Activated T-helper 17 cell treated with anti-CD3 and anti-CD28 coated beads, Interleukin-2, amount 50 U/mL, for 72 hours (primary cell): ENCODE data around the gene CCNQ. TPM values are rescaled to one million over a fixed set of nuclear protein-coding genes. Genes with fewer than 3 reads are reported as not detected.

Experiments used
- ATAC-seq: fragments of 150-1000 bp; cut with Tn5 transposase; replicated peaks from 2 replicates; pipeline ENCODE4 v1.10.0; 2021; ENCODE audit warnings: mild to moderate bottlenecking, moderate library complexity
- H3K27ac Mint-ChIP-seq: one replicate; pipeline ENCODE4 v1.8.0; 2022; ENCODE audit warnings: mixed read lengths
- H3K27me3 Mint-ChIP-seq: one replicate; pipeline ENCODE4 v1.8.0; 2022; ENCODE audit warnings: mixed read lengths
- H3K36me3 Mint-ChIP-seq: one replicate; pipeline ENCODE4 v1.8.0; 2022; ENCODE audit warnings: low read depth, mild to moderate bottlenecking, mixed read lengths
- H3K4me1 Mint-ChIP-seq: one replicate; pipeline ENCODE4 v1.8.0; 2022; ENCODE audit warnings: mixed read lengths
- H3K4me3 Mint-ChIP-seq: one replicate; pipeline ENCODE4 v1.8.0; 2022; ENCODE audit warnings: mild to moderate bottlenecking, mixed read lengths
- H3K9me3 Mint-ChIP-seq: one replicate; pipeline ENCODE4 v1.8.0; 2022; ENCODE audit warnings: mixed read lengths
- total RNA-seq, 2 donors: library from RNA; stranded (reverse); gene quantifications; one replicate each; pipeline ENCODE4 v1.2.3, GENCODE V29; 2022

The CCNQ gene
- total RNA-seq, 2 donors from 2014 or later: 9.1 to 26.4 TPM

DNA sequence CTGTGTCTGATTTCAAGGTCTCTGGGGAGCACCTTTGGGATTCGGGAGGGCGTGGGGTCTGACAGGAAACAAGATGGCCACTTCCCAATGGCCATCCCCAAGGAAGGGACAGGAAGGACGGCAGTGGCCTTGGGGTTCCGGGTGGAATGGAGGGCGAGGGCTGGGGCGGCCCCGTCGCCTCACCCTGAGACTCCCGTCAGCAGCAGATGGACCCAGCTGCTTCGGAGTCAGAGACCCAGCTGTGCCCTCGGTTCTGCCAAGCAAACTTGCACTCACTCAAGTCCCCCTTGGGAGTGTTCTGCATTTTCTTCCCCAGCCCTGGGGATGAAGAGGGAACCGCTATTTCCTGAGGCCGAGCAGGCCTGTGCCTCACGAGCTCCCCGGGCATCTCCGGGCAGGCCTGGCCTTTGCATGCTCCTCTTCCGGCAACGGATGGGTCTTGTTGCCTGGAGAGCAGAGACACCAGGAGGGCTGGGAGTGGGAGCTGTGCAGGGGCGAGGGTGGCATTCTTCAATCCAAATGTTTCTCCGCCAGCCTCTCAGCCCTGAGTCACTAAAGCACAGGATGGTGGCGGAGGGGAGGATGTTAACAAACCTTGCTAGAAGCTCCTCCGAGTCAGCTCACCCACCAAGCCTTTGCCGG is 41.2 kb upstream of the CCNQ start:
- ATAC-seq: no peak
- H3K9me3 Mint-ChIP-seq: no peaks in the 10 kb centered on the region
- H3K27ac Mint-ChIP-seq: no peak overlapping the region
- H3K27me3 Mint-ChIP-seq: peaks cover 10% of the 10 kb centered on the region
- H3K36me3 Mint-ChIP-seq: no peaks in the 10 kb centered on the region
- no peaks in the 10 kb centered on the region for H3K4me1 Mint-ChIP-seq
- H3K4me3 Mint-ChIP-seq: no peak overlapping the region

DNA sequence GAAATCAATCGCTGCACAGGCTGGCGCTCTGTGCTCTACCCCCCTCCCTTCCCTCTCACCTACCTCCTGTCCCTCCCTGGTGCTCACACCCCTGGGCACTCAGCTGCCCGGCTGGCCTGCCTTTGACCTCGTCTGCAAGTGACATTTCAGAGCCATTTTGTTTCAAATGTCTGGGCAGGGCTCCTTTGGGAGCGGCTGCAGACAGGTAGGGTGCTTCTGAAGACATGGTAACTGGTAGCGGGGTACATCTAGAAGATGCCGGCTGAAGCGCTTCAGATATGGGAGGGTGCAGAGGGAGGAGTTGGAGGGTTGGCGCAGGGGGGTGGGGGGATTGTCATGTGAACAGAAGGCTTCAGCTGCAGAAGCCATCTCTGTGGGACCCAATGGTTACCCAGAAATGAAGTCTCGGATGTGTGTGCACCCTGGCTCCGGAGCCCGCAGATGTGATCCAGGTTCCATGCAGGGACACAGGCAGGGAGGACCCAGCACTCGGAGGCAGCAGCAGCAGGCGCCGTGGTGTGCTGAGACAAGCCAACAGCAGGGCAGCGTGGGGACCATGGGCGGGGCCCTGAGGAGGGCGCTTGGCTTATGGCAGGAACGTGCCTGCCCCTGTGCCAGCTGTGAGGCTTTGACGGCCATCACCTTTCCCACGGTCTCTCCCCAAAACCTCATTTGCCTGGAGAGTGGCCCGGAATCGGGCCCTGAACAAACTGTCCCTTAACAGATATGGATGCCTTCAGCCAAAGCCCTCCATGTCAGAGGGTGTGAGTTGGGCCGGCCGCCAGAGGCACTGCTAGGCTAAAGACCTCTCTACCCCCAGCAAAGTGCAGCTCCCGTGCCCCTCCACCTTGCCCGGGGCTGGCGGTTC is 40.5 kb upstream of the CCNQ start:
- Mint-ChIP-seq H3K9me3 (no peaks in the 10 kb centered on the region), H3K4me3 (no peak overlapping the region), H3K27me3 (peaks cover 10% of the 10 kb centered on the region), H3K27ac (no peak overlapping the region), H3K4me1 (no peaks in the 10 kb centered on the region), H3K36me3 (no peaks in the 10 kb centered on the region)
- ATAC-seq: no peak

DNA sequence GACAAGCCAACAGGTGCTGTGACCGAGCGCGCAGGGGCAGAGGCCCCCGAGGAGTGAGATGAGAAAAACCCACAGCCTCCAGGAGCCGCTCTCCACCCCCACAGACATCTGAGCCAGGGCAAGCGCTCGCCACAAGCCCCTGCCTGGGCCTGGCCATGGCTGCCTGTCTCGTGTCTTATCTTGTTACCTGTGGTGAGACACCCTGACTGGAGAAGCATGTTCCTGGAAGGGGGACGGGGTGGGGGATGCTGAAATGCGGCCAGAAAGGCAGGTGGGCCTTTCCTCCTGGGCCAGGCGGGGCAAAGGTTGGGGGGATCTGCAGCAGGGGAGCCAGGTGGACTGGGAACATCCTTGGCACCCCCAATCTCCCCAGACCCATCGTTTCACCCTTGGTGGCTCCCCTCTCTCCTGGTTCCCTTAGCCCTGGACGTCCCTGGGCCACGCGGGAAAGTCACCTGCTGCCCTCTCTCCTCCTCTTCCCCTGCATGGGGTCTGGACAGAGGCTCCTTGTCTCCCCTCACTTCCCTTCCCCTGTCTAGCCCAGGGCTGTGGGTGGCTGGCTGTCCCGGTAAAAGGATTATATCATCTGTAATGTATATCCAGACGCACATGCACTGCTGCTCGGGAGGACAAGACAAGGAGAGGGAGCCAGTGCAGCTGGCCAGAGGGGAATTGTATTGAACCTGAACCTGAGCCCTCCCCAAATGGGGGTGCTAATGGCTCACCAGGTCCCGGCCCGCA is 39.7 kb upstream of the CCNQ start:
- Mint-ChIP-seq H3K4me1 (no peaks in the 10 kb centered on the region), H3K27me3 (peaks cover 10% of the 10 kb centered on the region), H3K4me3 (no peak overlapping the region), H3K36me3 (no peaks in the 10 kb centered on the region), H3K9me3 (no peaks in the 10 kb centered on the region), H3K27ac (no peak overlapping the region)
- no peak for ATAC-seq

DNA sequence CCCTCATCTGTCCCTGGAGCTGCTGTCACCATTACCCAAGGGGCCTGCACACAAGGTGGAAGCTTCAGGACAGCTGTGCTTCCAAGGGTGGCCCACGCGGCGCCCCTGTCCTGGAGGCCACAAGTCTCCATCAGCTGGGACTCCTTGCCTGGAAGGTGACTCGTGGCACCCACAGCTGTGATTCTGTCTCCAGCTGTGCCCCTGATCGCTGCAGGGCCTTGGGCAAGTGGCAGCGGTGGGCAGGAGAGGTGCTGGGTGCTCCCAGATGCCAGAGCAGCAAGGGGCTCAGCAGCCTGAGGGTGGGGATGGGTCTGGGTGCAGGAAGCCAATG is 39.1 kb upstream of the CCNQ start:
- H3K36me3 Mint-ChIP-seq: no peaks in the 10 kb centered on the region
- ATAC-seq: no peak
- no peaks in the 10 kb centered on the region for H3K4me1 Mint-ChIP-seq
- peaks cover 9% of the 10 kb centered on the region for H3K27me3 Mint-ChIP-seq
- H3K4me3 Mint-ChIP-seq: no peak overlapping the region
- H3K27ac Mint-ChIP-seq: no peak overlapping the region
- no peaks in the 10 kb centered on the region for H3K9me3 Mint-ChIP-seq

DNA sequence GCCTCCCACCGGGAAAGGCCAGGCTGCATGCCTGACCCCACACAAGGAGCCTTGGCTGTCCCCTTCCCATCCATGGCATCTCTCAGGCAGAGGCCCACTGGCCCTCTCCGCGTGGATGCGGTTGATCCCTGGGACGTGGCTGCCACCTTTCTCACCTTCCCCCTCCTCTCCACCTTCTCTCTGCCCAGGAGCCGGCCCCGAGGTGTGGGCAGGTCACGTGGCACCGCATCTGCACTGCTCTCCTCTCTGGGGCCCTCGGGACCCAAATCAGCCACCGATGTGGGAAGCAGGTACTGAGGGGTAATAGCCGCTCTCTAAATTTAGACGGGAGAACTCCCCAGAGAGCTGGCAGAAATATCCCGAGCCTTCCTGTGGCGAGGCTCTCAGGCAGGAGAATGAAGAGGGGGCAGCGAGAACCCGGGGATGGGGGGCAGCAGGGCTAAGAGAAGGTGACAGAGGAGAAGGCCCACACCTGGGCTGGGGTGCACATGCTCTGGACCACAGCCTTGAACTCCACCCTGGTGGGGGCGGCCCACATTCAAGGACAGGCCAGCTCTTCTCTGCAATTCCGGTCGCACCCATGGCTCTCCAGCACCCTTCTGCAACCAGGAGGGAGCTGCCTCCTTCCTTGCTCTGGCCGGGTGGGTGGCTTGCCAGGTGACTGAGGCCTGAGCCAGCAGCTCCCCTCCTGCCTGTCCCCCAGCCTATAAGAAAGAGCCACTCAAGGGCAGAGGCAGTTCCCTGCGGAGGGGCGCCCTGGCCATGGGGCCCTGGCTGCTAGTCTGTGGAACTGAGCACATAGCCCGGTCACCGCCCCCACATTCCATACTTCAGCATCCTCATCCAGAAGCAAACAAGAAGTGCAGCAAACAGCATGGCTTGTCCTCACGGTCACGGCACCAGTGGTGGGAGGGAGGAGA is 38.4 kb upstream of the CCNQ start:
- Mint-ChIP-seq H3K4me3 (no peak overlapping the region), H3K36me3 (no peaks in the 10 kb centered on the region)
- ATAC-seq: no peak

DNA sequence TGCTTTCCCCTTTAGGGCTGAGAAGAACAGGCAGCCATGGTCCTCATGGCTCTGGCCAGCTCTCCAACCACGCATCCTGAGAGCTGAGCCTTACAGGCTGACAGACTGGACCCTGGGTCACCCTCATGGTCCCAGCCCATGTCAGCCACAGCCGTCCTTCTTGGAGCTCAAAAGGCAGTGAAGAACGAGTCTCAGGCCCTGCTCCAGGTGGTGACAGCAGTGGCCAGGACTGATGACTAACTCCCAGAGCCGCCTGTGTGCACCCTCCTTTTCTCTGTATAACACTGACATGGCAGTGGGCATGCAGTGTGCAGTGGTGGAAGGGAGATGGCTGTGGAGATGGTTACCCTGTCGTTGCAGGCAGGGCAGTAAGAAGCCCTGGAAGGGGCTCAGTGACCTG is 37.8 kb upstream of the CCNQ start:
- H3K4me1 Mint-ChIP-seq: no peaks in the 10 kb centered on the region
- peaks cover 4% of the 10 kb centered on the region for H3K27me3 Mint-ChIP-seq
- ATAC-seq: no peak
- H3K4me3 Mint-ChIP-seq: no peak overlapping the region
- H3K27ac Mint-ChIP-seq: no peak overlapping the region
- no peaks in the 10 kb centered on the region for H3K9me3 Mint-ChIP-seq
- H3K36me3 Mint-ChIP-seq: no peaks in the 10 kb centered on the region

More for the DNA sequence above, 38.4 kb upstream of the CCNQ start:
- H3K27me3 Mint-ChIP-seq: peaks cover 4% of the 10 kb centered on the region
- H3K27ac Mint-ChIP-seq: no peak overlapping the region
- H3K9me3 Mint-ChIP-seq: no peaks in the 10 kb centered on the region
- H3K4me1 Mint-ChIP-seq: no peaks in the 10 kb centered on the region

DNA sequence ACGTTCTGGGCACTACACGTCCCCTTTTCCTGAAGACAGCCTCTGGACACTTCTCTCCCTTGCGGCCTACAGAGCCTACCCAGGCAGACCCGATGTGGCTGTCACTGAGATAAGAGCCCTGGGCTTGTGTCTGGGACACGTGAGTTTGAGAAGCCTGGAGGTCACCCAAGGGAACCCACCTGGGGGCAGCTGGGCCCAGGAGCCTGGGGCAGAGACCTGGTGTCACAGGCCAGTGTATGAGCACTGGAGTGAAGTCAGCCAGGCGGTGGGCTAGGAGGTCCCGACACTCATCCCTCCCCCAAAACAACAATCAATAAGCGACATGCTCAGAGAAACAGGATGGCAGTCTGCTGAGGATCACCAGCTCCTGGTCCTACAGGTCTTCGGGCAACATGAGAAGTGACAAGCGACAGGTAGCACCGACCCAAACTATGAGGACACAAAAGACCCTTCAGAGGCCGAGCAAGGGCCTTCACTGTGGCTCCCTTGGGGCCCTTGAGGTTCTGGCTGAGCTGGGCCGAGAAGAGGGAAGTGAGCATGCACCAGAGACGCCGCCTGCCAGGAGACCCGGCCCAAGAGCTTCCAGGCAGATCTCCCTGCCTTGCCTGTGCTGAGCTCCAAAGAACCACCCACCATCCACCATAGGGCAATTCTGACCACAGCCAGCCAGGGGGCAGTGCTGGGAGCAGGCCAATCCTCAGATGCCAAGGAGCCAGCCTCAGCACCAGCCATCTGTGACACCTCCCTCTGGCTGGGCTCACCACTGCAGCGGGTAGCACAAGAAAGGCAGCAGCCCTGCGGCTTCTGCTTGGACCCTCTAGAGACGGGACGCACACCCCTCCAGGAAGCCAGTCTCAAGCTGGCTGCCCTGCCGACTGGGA is 37.1 kb upstream of the CCNQ start:
- peak; percentile 55 for ATAC-seq

DNA sequence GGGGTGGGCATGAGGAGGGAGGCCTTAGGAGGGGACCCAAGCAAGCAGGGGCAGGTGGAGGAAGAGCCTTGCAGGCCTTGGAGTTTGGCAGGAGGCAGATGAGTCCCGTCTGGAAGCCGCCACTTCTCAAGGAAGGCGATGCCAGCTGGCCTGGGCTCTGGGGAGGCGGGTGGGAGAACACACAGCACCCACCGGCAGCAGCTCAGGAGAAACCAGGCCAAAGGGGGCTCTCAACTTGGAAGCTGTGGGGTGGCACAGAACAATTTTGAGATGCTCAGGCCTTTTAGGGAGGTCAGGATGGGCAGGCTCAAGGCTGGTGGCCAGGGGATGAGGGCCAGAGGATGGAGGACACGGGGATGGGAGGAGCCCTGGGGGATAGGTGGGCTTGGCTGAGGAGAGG is 36.4 kb upstream of the CCNQ start:
- no peaks in the 10 kb centered on the region for H3K9me3 Mint-ChIP-seq
- H3K4me1 Mint-ChIP-seq: no peaks in the 10 kb centered on the region
- H3K4me3 Mint-ChIP-seq: no peak overlapping the region
- no peak for ATAC-seq
- H3K27ac Mint-ChIP-seq: no peak overlapping the region
- peaks cover 3% of the 10 kb centered on the region for H3K27me3 Mint-ChIP-seq
- no peaks in the 10 kb centered on the region for H3K36me3 Mint-ChIP-seq

More for the DNA sequence above, 37.1 kb upstream of the CCNQ start:
- H3K27me3 Mint-ChIP-seq: peaks cover 2% of the 10 kb centered on the region
- H3K9me3 Mint-ChIP-seq: no peaks in the 10 kb centered on the region
- no peak overlapping the region for H3K4me3 Mint-ChIP-seq
- H3K4me1 Mint-ChIP-seq: no peaks in the 10 kb centered on the region
- no peak overlapping the region for H3K27ac Mint-ChIP-seq
- H3K36me3 Mint-ChIP-seq: no peaks in the 10 kb centered on the region

DNA sequence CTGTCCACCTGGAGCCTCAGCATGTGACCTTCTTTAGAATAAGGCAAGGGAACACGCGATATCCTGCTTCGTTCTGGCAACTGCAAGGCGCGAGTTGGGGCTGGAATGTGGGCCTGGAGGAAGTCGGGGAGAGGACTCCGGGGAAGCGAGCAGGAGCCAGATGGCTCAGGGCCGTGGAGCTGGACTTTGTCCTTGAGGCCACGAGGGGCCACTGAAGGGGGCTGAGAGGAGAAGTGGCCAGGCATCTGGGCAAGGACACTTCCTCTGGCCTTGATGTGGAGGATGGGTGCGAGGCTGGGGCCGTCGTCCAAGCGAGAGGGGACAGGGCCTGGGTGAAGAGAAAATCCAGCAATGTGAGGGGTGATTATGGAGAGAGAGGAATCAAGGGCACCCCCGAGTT is 35.9 kb upstream of the CCNQ start:
- no peaks in the 10 kb centered on the region for H3K9me3 Mint-ChIP-seq
- H3K36me3 Mint-ChIP-seq: no peaks in the 10 kb centered on the region
- no peak overlapping the region for H3K27ac Mint-ChIP-seq
- no peak for ATAC-seq
- H3K4me3 Mint-ChIP-seq: no peak overlapping the region
- H3K4me1 Mint-ChIP-seq: no peaks in the 10 kb centered on the region
- H3K27me3 Mint-ChIP-seq: peaks cover 3% of the 10 kb centered on the region

DNA sequence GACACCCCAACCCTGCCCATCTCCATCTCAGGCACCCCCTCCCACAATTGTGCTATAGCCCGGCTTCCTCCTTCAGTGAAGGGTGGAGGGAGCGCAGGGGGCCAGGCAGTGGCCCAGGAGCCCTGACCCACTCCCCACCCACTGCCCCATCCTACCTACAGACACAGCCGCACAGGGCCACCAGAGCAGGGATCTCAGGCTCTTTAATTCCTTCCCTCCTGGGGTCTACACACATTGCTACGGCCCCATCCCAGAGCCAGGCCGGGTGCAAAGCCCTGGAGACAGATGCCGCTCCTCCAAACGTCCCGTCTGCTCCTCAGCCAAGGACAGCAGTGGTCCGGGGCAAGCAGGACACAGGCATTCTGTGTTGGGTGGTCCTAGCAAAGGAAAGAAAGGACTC is 35.3 kb upstream of the CCNQ start:
- peaks cover 3% of the 10 kb centered on the region for H3K27me3 Mint-ChIP-seq
- H3K4me1 Mint-ChIP-seq: no peaks in the 10 kb centered on the region
- H3K9me3 Mint-ChIP-seq: no peaks in the 10 kb centered on the region
- no peak for ATAC-seq
- no peak overlapping the region for H3K4me3 Mint-ChIP-seq
- no peak overlapping the region for H3K27ac Mint-ChIP-seq
- H3K36me3 Mint-ChIP-seq: no peaks in the 10 kb centered on the region

DNA sequence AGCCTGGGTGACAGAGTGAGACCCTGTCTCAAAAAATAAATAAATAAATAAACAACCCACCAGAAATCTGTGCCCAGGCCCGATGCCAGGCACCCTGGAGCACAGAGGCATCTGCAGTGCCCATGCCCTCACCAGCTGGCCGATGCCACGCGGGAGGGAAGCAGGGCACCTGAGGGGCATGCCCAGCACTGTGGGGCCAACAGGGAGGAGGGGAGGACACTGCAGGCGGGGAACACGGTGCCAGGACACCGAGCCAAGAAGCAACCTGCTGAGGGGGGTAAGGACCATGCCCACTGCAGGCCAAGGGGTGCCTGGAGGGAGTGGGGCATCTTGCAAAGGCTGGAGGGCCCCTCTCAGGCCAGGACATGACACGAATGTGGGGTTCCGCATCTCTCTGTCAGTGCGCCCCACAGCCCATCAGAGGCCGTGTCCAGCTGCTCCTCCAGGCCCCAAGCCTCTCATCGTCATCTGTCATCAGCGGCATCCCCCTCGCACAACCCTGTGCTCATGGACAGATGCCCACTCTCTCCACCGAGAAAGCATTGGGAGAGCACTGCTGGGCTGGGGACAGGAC is 34.8 kb upstream of the CCNQ start:
- no peak for ATAC-seq
- Mint-ChIP-seq H3K4me3 (no peak overlapping the region), H3K27me3 (peaks cover 3% of the 10 kb centered on the region), H3K9me3 (no peaks in the 10 kb centered on the region), H3K4me1 (no peaks in the 10 kb centered on the region), H3K27ac (no peak overlapping the region), H3K36me3 (no peaks in the 10 kb centered on the region)

DNA sequence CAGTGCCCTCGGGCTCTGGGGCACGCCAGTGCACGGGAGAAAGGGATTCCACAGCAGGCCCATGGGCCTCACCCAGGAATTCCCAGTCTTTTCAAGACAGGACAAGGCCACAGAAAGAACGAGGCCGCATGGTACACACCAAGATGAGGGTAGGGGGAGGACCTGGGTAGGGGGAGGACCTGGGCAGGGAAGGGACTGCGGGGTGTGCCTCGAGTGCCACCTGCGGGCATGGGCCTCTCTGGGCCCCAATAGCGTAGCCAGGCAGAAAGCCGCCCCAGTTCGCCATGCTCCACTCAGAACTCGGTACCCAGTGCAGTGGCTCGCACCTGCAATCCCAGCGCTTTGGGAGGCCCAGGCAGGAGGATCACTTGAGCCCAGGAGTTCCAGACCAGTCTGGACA is 34.1 kb upstream of the CCNQ start:
- H3K4me1 Mint-ChIP-seq: no peaks in the 10 kb centered on the region
- H3K27ac Mint-ChIP-seq: no peak overlapping the region
- H3K27me3 Mint-ChIP-seq: peaks cover 3% of the 10 kb centered on the region
- H3K9me3 Mint-ChIP-seq: no peaks in the 10 kb centered on the region
- no peaks in the 10 kb centered on the region for H3K36me3 Mint-ChIP-seq
- no peak for ATAC-seq
- no peak overlapping the region for H3K4me3 Mint-ChIP-seq

DNA sequence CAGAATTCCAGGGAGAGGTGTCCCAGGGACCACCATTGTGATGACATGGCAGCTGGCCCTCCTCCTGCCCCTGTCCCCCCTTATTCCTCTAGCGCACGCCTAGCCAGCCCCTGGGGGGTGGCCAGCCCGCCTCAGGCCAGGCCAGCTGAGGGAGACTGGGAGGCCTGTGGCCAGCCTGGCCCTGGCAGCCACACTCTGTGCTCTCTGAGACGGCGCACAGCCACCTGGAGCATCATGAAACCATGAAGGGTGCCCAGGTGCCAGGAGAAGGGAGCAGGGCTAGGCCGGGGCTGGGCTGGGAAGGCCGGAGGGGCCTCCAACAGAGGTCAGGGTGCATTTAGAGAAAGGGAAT is 33.6 kb upstream of the CCNQ start:
- Mint-ChIP-seq H3K4me3 (no peak overlapping the region), H3K36me3 (no peaks in the 10 kb centered on the region), H3K9me3 (no peaks in the 10 kb centered on the region), H3K4me1 (no peaks in the 10 kb centered on the region), H3K27me3 (peaks cover 3% of the 10 kb centered on the region), H3K27ac (no peak overlapping the region)
- no peak for ATAC-seq
